Smooth muscle cell (in vitro differentiated cells): Measurements from ENCODE around the gene PRSS2. TPM values are rescaled to one million over a fixed set of nuclear protein-coding genes. Genes with fewer than 3 reads are reported as not detected.

Experiments
- DNase-seq: peaks from one replicate; lab custom pipeline; 2025; ENCODE audit not compliant: unreplicated experiment; lab: John Stamatoyannopoulos, UW
- H2AFZ ChIP-seq: fragments of 200-600 bp; sonication (generic); 2 replicates; pipeline ENCODE4 v1.6.0; 2016; ENCODE audit warnings: antibody characterized with exemption, low read depth, mild to moderate bottlenecking
- H3F3A ChIP-seq: fragments of 200-600 bp; sonication (generic); 2 replicates; pipeline ENCODE4 v1.6.0; 2017; ENCODE audit warnings: antibody characterized with exemption, low read depth
- H3K27ac ChIP-seq: fragments of 200-600 bp; sonication (generic); 2 replicates; pipeline ENCODE4 v1.5.1; 2016; ENCODE audit warnings: low read depth, mild to moderate bottlenecking
- H3K27me3 ChIP-seq: fragments of 200-600 bp; sonication (generic); 2 replicates; pipeline ENCODE4 v1.6.1; 2016; ENCODE audit warnings: low read depth, mild to moderate bottlenecking
- H3K36me3 ChIP-seq: fragments of 200-600 bp; sonication (generic); 2 replicates; pipeline ENCODE4 v1.5.1; 2016; ENCODE audit warnings: low read depth
- H3K4me1 ChIP-seq: fragments of 200-600 bp; sonication (generic); 2 replicates; pipeline ENCODE4 v1.5.1; 2016; ENCODE audit warnings: low read depth
- H3K4me2 ChIP-seq: fragments of 200-600 bp; sonication (generic); 2 replicates; pipeline ENCODE4 v1.6.0; 2016; ENCODE audit warnings: mild to moderate bottlenecking
- H3K4me3 ChIP-seq: fragments of 200-600 bp; sonication (generic); 2 replicates; pipeline ENCODE4 v1.5.1; 2016; ENCODE audit warnings: mild to moderate bottlenecking
- H3K79me2 ChIP-seq: fragments of 200-600 bp; sonication (generic); 2 replicates; pipeline ENCODE4 v1.6.0; 2016; ENCODE audit warnings: low read depth, mild to moderate bottlenecking
- H3K9ac ChIP-seq: fragments of 200-600 bp; sonication (generic); 2 replicates; pipeline ENCODE4 v1.6.0; 2016; ENCODE audit warnings: low read depth
- H3K9me3 ChIP-seq: fragments of 200-600 bp; sonication (generic); replicated peaks from 2 replicates; pipeline ENCODE4 v1.5.1; 2016; ENCODE audit warnings: low read depth
- H4K20me1 ChIP-seq: fragments of 200-600 bp; sonication (generic); 2 replicates; pipeline ENCODE4 v1.6.0; 2016; ENCODE audit warnings: low read depth
- whole genome bisulfite sequencing: methylation state at CpG from one replicate; pipeline ENCODE4 v1.1.7; 2016; ENCODE audit warnings: low lambda C conversion rate; 5-methylcytosine and 5-hydroxymethylcytosine counted together
- polyA plus RNA-seq: library from polyadenylated mRNA; unstranded; fragments of >200 nt; fragmentation: Nextera tagmentation; extraction: Ambion mirVana; gene quantifications from 2 replicates; pipeline ENCODE4 v1.2.1, GENCODE V29; 2016
- total RNA-seq: library from RNA; depleted of rRNA; stranded (reverse); fragments of >200 nt; gene quantifications from 2 replicates; pipeline ENCODE4 v1.2.3, GENCODE V29; 2014
- TF ChIP-seq, protein P1 (sequence below): fragments of 200-600 bp; sonication (generic); IDR thresholded peaks from 2 replicates; pipeline ENCODE4 v1.5.1; 2017; ENCODE audit warnings: borderline replicate concordance, mild to moderate bottlenecking, antibody characterized with exemption; ENCODE audit not compliant: insufficient read depth, poor library complexity, severe bottlenecking

Gene PRSS2
- total and polyA plus RNA-seq, 2 experiments from 2014 or later = not detected

DNA sequence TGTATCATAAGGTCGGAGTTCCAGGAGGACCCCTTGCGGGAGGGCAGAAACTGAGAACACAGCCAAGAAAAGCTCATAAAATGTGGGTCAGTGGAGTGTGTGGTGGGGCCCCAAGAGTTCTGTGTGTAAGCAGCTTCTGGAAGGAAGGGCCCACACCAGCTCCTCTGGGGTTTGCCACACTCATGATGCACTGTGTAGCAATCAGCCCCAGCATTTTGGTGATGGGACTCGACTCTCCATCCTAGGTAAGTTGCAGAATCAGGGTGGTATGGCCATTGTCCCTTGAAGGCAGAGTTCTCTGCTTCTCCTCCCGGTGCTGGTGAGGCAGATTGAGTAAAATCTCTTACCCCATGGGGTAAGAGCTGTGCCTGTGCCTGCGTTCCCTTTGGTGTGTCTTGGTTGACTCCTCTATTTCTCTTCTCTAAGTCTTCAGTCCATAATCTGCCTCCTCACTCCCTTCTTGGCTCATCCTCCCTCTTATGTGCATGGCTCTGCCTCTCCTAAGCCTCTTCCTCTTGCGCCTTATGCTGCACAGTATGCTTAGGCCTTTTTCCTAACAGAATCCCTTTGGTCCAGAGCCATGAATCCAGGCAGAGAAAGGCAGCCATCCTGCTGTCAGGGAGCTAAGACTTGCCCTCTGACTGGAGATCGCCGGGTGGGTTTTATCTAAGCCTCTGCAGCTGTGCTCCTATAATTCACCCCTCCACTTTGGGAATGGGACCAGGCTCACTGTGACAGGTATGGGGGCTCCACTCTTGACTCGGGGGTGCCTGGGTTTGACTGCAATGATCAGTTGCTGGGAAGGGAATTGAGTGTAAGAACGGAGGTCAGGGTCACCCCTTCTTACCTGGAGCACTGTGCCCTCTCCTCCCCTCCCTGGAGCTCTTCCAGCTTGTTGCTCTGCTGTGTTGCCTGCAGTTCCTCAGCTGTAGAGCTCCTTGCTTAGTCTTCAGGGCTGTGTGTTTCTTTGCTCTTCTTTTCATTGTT is 17.8 kb downstream of the PRSS2 start:
- H3K9ac ChIP-seq = no peak overlapping the region
- no peak overlapping the region for H3K4me3 ChIP-seq
- H3K79me2 ChIP-seq = no peaks in the 10 kb centered on the region
- H3K9me3 ChIP-seq = no peaks in the 10 kb centered on the region
- WGBS = 93% methylated on average over 10 of the region's 10 CpGs
- no peaks in the 10 kb centered on the region for H3K4me1 ChIP-seq
- H3K27me3 ChIP-seq = peaks cover 5% of the 10 kb centered on the region
- TF ChIP-seq, protein P1, sequence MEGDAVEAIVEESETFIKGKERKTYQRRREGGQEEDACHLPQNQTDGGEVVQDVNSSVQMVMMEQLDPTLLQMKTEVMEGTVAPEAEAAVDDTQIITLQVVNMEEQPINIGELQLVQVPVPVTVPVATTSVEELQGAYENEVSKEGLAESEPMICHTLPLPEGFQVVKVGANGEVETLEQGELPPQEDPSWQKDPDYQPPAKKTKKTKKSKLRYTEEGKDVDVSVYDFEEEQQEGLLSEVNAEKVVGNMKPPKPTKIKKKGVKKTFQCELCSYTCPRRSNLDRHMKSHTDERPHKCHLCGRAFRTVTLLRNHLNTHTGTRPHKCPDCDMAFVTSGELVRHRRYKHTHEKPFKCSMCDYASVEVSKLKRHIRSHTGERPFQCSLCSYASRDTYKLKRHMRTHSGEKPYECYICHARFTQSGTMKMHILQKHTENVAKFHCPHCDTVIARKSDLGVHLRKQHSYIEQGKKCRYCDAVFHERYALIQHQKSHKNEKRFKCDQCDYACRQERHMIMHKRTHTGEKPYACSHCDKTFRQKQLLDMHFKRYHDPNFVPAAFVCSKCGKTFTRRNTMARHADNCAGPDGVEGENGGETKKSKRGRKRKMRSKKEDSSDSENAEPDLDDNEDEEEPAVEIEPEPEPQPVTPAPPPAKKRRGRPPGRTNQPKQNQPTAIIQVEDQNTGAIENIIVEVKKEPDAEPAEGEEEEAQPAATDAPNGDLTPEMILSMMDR = no peak
- H3K27ac ChIP-seq = no peak overlapping the region
- no peak overlapping the region for H2AFZ ChIP-seq
- no peaks in the 10 kb centered on the region for H3F3A ChIP-seq
- no peaks in the 10 kb centered on the region for H3K36me3 ChIP-seq
- DNase-seq = no peak
- no peak overlapping the region for H3K4me2 ChIP-seq
- no peaks in the 10 kb centered on the region for H4K20me1 ChIP-seq

DNA sequence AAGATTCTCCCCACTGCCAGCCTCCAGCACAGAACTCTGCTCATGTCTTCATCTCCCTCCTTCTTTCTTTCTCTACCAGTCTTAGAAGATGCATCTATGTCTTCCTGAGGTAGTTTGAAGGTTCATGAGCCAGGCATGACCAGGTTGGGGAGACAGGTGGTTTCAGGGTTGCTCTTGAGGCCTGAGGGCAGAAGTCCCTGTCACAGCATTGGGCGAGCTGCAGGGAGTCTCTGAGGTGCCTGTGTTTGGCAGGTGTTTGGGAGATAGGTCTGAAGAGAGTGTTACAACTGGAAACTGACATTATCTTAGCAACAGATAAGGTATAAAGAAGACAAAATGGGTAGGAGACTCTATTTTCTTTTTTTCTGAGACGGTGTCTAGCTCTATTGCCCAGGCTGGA is 18.7 kb downstream of the PRSS2 start:
- no peak for DNase-seq
- H3K9me3 ChIP-seq = no peaks in the 10 kb centered on the region
- WGBS = 89% methylated on average over 2 of the region's 2 CpGs
- H3F3A ChIP-seq = no peaks in the 10 kb centered on the region
- no peaks in the 10 kb centered on the region for H3K36me3 ChIP-seq
- H3K79me2 ChIP-seq = no peaks in the 10 kb centered on the region
- peaks cover 13% of the 10 kb centered on the region for H3K27me3 ChIP-seq
- no peak overlapping the region for H2AFZ ChIP-seq
- H3K4me2 ChIP-seq = no peak overlapping the region
- no peak overlapping the region for H3K4me3 ChIP-seq
- TF ChIP-seq, protein P1 = no peak
- H3K4me1 ChIP-seq = no peaks in the 10 kb centered on the region
- H4K20me1 ChIP-seq = no peaks in the 10 kb centered on the region
- no peak overlapping the region for H3K9ac ChIP-seq
- no peak overlapping the region for H3K27ac ChIP-seq

DNA sequence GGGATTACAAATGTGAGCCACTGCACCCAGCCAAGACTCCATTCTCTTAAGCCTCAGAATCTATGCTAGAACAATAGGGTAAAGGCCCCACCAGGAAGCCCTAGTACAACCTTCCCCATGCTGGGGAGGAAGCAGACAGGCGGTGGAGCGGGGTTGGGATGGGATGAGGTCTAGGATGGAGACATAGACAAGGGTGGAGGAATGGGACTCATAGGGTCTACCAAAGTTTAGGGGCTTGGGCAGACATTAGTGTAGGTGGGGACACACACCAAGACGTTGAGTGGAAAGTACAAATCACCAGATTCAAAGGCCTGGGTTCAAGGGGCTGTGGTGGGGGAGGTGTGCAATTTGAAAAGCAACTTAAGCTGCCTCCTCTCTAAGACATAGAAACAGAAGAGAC is 19.3 kb downstream of the PRSS2 start:
- Histone ChIP-seq H3K9me3 (no peaks in the 10 kb centered on the region), H4K20me1 (no peaks in the 10 kb centered on the region), H2AFZ (no peak overlapping the region), H3K9ac (no peak overlapping the region), H3K36me3 (no peaks in the 10 kb centered on the region), H3K27ac (no peak overlapping the region), H3K4me1 (no peaks in the 10 kb centered on the region), H3K27me3 (peaks cover 19% of the 10 kb centered on the region), H3K4me2 (no peak overlapping the region), H3K79me2 (no peaks in the 10 kb centered on the region), H3F3A (no peaks in the 10 kb centered on the region), H3K4me3 (no peak overlapping the region)
- DNase-seq = no peak
- TF ChIP-seq, protein P1 = no peak
- WGBS = 93% methylated on average over 3 of the region's 3 CpGs

DNA sequence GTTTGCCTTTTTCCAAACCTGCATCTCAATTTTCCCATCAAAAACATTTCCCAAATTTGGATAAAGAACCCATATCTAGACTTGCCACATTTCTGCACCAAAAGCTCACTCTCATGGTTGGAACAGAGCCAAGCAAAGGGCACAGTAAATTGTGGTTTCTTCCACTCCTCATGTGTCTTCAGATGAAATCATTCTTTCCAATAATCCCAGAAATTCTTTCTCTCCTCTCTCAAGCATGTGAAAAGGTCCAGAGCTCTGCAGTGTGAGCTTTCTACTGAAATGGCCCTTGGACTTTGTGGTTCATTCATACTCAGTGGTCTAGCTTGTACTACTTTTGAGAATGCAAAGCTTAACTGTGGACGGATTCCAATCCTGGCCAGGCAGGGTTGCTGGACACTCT is 19.8 kb downstream of the PRSS2 start:
- H3K9ac ChIP-seq = no peak overlapping the region
- H2AFZ ChIP-seq = no peak overlapping the region
- 64% methylated on average over 1 of the region's 1 CpG for WGBS
- no peak overlapping the region for H3K4me3 ChIP-seq
- H3K36me3 ChIP-seq = no peaks in the 10 kb centered on the region
- no peaks in the 10 kb centered on the region for H4K20me1 ChIP-seq
- no peaks in the 10 kb centered on the region for H3F3A ChIP-seq
- no peak for DNase-seq
- no peaks in the 10 kb centered on the region for H3K79me2 ChIP-seq
- H3K9me3 ChIP-seq = no peaks in the 10 kb centered on the region
- TF ChIP-seq, protein P1 = no peak
- peaks cover 24% of the 10 kb centered on the region for H3K27me3 ChIP-seq
- H3K27ac ChIP-seq = no peak overlapping the region
- H3K4me1 ChIP-seq = no peaks in the 10 kb centered on the region
- H3K4me2 ChIP-seq = no peak overlapping the region
